Measurements from ENCODE around the gene ADAMTS4.

Gene ADAMTS4

GRCh38 chr1:161161652-161162051 lies 37.2 kb downstream of the ADAMTS4 start:
- TF ChIP-seq CTCF (conservative IDR thresholded peaks at IDR 0.05) = no peak
- no peak for TF ChIP-seq ZFX (IDR thresholded peaks at IDR 0.05)
- H3K27ac ChIP-seq = no peak overlapping the region

- TF ChIP-seq CTCF (conservative IDR thresholded peaks at IDR 0.05) (no peak), ZFX (IDR thresholded peaks at IDR 0.05) (no peak)
- H3K27ac ChIP-seq = no peak overlapping the region
Measured at GRCh38 chr1:161160671-161161145, 38.1 kb downstream of the ADAMTS4 start.

- no peak for TF ChIP-seq ZFX (IDR thresholded peaks at IDR 0.05)
- TF ChIP-seq CTCF (conservative IDR thresholded peaks at IDR 0.05) = no peak
- peak overlapping the region; percentile 92 for H3K27ac ChIP-seq
Measured at GRCh38 chr1:161159913-161160243, 39.0 kb downstream of the ADAMTS4 start.

- peak within 1 kb of the TSS; percentile 92 for H3K27ac ChIP-seq
- TF ChIP-seq ZFX (IDR thresholded peaks at IDR 0.05) (no peak), CTCF (conservative IDR thresholded peaks at IDR 0.05) (no peak; the same call in 1 of the 2 replicates)
Measured at GRCh38 chr1:161159087-161159912, 39.6 kb downstream of the ADAMTS4 start, which contains the start of gene USP21. TSS of gene USP21 (plus strand) at chr1:161159500. CDS start at chr1:161160641, 1,141 bp downstream.

GRCh38 chr1:161158316-161159010 lies 40.4 kb downstream of the ADAMTS4 start:
- peak overlapping the region; percentile 92 for H3K27ac ChIP-seq
- TF ChIP-seq ZFX (IDR thresholded peaks at IDR 0.05) (no peak), CTCF (conservative IDR thresholded peaks at IDR 0.05) (no peak)

- TF ChIP-seq CTCF (conservative IDR thresholded peaks at IDR 0.05) = no peak
- TF ChIP-seq ZFX (IDR thresholded peaks at IDR 0.05) = no peak
- no peak overlapping the region for H3K27ac ChIP-seq
Measured at GRCh38 chr1:161157867-161158266, 41.0 kb downstream of the ADAMTS4 start.
